ENCODE data around the gene POLR2C.

Gene POLR2C

DNA sequence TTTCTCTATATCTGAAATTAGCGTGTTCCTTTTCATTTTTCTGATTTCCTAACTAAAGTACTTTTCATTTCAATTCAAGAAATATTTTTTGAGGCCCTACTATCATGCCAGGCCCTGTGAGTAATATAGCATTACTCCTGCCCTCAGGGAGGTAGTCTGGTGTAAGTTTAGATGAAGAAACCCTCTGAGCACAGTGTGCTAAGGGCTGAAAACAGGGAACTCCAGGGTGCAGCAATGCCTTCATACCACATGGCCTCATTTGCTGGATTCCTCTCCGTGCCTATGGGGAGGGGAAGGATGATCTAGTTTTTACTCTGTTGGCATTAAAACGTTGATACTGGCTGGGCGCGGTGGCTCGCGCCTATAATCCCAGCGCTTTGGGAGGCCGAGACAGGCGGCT lies 10.5 kb upstream of the POLR2C start:
- DNase-seq, result no peak

DNA sequence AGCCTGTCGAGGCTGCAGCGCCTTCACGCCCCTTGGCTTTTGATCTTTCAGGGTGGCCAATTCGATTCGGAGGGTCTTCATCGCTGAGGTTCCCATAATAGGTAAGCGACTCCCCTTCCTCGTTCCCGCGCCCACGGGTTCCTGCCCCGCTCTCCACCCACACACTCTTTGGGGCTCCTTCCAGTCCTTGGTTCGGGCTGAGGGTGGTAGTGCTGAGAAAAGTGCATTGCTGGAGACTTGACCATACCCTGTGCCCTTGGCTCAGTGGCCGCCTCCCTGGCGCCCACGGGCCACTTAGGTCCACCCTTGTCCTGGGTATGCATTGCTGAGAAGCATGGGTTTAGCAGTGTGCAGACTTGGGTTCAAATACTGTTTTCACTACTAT lies 491 bp downstream of the POLR2C start:
- no peak for DNase-seq

DNA sequence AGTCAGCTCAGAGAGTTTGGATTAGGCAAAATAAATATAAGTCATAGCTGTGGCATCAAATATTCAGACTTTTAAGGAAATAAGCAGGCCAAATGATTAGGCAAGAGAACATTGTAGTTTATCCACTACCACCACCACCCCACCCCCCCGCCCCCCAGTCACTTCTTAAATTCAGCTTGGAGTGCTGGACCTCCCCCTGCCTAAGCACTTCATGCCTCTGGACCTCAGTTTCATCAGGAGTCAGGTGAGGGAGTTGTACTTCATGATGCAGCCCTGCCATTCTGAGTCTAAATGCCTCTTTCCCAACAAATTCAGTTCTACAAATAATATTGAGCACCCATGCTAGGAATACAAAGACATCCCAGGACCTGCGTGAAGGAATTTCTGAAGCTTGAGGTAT lies 2.0 kb downstream of the POLR2C start:
- no peak for DNase-seq

DNA sequence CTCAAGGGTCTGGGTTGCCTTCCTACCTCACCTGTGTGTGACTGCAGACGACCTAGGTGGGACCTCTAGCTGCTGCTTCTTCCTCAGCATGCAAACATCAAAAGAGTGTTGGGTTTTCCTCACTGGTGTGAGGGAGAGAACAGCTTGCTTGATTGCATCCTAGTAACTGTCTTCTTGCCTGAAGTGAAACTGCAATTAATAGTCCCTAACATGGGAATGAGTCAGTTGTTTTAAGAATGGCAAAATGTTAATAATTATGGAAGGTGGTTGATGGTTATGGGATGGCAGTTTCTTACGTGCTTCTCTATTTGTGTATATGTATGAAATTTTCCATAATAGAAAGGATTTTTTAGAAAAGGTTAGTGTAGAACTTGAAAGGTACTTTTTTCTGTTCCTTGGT lies 5.9 kb downstream of the POLR2C start:
- no peak for DNase-seq

DNA sequence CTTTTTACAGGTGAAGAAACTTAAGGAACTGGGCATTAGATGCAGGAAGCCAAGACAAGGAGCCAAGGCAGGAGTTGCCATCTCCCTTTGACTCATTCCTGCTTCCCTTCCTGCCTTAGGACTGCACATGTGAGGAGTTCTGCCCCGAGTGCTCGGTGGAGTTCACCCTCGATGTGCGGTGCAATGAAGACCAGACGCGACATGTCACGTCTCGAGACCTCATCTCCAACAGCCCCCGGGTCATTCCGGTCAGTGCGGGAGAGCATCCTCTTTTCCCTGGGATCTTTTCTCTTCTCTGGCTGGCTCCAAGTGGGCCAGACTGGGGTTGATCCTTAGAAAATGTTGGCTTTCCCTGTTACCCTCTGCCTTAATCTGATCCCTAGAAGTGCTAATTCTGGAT lies 6.6 kb downstream of the POLR2C start:
- DNase-seq, result no peak

DNA sequence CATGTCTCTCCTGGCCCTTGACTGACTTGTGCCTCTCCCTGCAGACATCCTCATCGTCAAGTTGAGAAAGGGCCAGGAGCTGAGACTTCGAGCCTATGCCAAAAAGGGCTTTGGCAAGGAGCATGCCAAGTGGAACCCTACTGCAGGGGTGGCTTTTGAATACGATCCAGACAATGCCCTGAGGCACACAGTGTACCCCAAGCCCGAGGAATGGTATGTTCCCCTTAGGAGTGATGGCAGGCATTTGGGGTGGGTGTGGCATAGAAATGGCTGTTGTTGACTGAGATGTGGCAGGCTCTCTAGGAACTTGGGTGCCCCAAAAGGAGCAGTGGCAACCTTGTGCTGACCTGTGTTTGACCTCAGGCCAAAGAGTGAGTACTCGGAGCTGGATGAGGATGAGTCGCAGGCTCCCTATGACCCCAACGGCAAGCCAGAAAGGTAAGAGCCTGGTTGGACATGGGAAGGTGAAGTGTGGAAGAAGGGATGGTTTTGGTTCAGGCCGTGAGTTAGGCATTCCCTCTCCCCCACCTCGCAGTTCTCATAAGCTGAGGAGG lies 7.5 kb downstream of the POLR2C start:
- no peak for DNase-seq

DNA sequence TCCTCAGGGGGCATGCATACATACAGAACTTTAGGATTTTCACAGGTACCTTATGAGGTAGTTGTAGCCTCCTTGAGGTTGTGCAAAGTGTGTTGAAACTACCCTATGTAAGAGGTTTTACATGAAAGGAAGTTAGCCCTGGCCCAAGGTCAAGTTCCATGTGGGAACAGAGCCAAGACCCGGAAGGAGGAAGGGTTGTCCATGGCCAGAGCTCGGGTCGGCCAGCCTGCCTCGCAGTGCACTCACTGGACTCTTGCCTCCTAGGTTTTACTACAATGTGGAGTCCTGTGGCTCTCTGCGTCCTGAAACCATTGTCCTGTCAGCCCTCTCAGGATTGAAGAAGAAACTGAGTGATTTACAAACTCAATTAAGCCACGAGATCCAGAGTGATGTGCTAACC lies 8.2 kb downstream of the POLR2C start:
- no peak for DNase-seq

DNA sequence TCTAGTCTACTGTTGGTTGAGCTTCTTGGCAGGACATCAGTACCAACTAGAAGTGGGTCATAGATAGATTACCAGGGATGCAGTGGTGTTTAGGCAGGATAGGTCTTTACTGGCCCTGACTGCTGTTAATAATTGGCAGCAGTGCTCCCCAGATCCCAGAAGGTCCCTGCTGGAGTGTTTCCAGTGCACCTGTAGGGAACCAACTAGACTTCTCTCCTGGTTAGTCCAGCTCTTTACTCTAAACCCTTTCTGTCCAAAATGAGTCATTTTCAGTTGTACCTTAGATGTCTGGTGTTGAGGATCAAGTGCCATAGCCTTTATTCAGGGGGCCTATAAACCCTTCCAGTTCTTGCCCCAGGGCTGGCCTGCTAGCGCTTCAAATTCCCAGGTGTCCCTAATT lies 8.7 kb downstream of the POLR2C start:
- DNase-seq, result no peak

DNA sequence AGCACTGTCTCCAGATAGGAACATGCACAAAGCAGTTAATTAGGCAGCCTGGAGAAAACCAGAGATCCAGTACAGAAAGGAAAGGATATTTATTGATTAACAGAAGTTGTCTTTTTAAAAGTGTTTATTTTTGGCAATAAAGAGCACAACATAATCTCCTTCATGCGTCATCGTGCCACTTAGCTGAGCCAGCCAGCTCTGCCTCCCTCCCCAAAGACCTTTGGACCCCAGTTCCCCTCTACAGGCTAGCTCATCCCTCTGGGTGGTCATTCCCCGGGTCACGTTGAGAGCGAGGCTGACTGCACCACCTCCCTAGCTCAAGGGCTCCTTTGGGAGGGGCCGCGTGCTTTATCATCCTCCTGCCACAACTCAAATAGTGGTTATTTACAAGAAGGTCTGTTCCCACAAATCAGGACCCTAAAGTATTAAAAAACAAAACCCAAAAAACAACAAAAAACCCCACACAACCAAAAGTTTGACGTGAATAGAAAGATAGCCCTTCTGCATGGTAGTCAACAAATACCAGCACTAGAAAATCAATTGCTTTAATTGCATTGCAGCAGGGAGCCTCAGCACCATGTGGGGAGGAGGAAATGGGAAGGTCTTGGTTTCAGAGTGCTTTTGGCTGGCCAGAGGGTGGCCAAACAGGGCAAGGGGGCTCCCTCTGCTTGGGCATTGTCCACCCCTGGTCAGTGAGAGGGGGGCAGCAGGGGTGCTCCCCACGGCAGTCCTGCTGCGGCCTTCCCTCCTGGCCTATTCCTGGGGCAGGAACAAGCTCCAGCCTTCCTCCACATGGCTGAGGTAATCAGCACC lies 9.6 kb downstream of the POLR2C start:
- no peak for DNase-seq

DNA sequence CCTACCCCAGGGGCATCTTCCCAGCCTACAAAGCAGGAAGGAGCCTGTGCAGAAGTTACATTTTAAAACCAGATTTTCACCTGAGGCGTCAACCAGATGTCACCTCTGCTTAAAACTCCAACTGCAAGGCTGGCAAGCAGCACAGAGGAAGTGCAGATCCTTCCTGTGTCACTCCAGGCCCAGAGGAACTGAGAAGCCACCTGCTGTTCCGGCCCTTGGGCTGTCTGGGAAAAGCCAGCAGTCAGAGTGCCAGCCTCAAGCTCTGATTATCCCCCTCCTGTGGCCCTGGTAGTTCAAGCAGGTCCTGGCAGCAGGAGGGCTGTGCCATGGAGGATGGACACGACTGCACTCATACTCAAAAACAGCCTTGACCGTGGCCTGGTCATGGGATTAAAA lies 10.2 kb downstream of the POLR2C start:
- no peak for DNase-seq

DNA sequence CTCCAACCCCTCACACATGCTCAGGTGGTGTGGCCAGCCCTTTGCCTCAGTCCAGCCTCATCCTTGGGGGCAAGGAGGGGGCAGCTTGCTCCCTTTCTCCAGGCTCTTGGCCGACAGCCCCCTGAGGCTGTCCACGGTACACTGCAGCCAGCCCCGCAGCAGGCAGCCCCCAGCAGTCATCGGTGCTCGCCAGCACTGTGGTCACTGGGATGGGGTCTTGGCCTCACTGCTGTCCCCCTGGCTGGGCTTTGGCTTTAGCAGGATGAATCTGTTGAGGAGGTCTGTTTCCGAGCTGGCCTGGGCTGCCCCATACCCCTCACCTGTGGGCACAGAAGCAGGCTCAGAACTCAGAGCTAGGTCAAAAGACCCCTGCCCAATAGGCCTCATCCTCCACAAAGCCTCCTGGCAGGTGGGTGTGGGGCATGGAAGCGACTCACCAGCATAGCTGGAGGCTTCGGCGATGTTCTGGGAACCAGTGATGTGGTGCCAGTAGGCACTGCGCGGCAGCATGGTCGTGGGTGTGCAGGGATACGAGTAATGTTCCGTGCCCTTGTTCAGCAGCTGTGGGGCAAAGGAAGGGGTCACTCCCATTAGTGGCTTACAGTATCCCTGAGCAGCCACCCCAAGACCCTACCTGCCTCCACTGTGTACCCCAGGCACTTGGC lies 10.8 kb downstream of the POLR2C start:
- DNase-seq, result no peak

DNA sequence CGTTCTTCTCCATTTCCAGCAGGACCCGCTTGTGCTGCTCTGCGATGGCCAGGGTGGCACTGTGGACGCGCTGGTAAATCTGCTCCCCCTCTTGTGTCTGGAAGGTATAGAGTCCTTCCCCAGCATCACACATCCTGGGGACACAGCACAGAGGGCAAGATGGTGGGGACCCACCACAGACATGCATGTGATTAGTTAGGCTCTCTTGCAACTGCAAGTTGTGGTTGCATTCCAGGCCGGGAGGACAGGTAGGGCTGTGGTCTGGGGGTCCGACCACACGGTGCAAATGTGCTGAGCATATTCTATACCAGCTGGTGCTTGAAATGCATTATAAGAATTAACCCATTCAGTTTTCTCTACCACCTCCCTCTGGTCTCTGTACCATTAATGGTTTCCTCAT lies 11.4 kb downstream of the POLR2C start:
- no peak for DNase-seq

DNA sequence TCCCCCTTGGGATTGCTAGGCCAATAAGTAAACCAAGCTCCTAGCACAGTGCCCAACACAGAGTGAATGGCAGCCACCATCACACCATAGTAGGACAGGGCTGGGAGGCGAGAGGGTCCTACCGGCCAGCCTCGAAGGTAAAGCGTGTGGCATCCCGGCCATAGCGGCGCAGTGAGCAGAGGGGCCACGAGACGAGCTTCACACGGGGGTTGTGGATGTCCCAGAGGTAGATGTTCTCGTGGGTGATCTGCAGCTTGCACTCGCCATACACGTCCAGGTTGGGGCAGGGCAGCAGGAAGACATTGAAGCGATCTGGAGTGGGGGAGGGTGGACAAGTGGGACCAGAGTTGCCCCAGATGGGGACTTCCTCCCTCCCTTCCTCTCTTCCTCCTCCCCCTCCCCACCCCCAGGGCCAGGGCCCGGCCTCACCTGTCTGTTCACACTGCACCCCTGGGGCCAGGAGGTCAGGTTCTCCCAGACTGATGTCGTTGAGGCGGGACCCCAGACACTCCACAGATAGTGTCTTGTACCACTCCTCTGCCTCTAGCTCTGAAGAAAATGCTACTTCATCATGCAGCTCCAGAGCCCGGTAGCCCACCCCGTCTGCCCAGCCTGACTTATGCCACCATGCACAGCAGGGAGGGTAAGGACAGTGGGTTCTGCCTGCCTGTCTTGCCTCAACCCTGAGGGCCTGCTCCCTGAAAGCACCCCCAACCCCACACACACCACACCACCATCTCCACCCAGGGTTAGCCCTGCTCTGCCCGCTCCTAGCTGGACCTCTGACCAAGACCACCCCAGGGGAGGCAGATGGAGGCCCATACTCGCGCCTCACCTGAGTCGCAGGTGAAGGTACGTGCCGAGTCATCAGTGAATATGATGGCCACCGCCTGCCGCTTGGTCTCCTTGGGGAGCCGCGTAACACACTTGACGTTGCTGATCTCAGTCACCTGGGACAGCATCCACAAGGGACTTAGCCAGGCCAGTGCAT lies 12.5 kb downstream of the POLR2C start:
- no peak for DNase-seq

DNA sequence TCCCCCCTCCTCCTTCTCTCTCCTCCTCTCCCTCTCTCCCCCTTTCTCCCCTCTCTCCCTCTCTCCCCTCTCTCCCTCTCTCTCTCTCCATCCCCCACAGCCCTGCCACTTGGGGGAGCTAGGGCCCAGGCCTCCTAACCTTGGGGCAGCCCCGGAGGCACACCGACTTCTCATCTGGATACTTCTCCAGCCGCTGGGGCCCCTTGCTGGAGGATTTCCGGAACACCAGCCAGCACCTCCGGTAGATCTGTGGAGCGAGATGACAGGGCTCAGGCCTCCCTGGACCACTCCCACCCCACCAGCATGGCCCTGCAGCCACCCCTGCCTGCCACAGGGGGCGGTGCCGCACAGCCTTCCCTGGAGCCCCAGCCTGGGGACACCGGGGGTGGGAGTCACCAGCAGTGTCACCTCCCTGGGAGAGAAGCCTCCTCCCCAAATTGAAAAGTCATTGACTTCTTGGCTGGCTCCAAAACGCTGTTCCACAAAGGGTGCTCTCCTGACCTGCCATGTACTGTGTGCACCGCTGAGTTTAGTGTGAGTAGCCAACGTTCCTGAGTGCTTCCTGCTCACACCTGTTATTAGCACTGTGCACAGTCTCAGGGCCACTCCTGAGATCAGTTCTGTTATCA lies 13.3 kb downstream of the POLR2C start:
- DNase-seq, result peak; percentile 90

DNA sequence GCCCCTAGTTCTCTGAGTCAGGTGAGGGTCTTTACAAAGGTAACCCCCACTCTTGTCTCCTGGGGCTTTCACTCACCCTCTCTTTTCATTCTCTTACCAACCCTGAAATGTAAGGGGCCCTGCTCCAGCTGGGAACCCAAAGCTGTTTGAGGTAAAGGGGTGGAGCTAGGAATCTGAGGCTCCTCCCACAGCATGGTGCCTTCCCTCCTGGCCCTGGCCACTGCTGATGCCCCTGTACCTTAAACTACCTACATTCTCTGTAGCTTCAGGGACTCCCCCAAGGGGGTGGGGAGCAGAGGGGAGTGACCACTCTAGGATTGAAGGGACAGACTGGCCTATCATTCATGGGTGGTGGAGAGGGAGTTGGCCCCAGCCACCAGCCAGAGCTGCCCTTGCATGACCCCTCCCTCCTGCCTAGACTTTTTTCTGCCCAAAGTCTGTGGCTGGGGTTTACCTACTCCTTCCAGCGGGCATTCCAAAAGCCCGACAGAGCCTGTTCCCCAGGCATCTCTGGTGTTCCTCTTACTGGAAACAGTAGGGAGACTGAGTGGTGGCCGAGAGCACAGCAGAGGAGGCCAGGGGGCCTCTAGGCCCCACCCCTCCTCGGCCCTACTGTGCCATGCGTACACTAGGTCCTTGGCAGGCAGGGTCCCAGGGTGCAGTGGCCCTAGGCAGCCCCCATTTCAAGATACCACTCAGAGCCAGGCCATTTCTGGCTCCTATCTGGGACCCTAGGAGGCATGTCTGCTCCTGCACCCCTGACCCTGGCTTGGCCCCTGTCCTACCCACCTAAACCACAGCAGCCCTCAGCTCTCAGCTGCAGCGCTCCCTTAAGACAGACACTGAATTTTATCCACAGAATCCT lies 14.3 kb downstream of the POLR2C start:
- no peak for DNase-seq

DNA sequence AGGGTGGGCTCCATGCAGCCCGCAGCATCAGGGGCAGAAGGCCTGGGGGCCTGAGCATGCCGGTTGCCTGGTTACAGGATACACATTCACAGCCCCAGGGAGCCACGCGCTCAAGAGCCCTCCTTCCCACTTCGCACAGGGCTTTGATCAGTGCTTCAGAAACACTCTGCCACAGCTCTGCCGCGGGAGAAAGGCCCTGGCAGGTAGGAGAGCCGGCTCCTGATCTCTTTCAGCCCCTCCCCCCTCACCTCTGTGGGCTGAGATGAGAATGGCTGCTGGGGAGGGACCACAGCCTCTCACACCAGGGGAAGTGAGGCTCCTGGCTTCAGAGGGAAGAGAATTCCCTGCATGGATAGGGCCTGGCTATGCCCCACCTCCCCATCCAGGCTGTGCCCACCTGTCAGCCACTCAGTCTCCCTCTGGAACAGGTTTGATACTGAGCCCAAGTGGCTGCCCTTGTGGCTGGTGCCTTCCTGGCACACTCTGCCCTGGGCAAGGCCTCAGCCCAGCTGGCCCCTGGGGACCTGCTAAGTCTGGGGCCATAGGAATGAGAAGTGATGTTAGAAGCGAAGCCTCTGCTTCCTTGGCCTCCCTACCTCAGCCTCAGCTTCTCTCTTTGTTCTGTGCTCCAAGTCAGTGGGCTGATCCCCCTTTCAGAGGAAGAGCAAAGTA lies 15.2 kb downstream of the POLR2C start:
- no peak for DNase-seq

DNA sequence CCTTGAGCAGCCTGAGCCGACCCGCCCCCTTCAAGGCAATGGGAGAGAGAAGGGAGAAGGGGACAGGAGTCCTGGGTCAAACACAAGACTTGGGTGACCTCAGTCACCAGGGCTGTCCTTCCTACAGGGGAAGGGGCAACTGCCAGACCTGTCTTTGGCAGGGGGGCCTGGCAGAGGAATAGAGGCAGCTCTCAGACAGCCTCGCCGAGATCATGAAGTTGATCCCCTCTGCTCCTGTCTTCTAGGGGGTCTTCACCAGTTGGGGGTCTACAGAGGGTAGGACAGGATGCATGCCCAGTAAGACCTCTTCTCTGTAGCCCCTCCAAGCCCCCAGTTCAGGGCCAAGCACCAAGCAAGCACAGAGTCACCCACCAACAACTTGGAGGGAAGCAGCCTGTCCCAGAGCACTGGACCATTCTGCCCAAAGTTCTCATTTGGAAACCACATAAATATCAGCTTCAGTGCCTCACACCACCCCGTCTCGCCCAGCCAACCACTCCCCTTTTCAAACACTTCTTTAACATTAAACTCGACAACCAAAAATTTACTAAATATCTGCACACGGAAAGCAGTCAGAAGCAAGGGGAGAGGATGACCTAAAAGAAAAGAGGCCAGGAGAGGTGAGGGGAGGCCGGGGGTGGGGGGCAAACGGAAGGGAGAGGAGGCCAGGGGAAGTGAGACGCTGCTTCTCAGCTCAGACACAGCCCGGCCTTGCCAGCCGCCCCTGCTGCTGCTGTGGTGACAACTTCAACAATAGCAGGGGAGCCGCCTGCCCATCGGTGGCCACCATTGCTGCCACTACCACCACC lies 16.1 kb downstream of the POLR2C start:
- DNase-seq, result no peak

DNA sequence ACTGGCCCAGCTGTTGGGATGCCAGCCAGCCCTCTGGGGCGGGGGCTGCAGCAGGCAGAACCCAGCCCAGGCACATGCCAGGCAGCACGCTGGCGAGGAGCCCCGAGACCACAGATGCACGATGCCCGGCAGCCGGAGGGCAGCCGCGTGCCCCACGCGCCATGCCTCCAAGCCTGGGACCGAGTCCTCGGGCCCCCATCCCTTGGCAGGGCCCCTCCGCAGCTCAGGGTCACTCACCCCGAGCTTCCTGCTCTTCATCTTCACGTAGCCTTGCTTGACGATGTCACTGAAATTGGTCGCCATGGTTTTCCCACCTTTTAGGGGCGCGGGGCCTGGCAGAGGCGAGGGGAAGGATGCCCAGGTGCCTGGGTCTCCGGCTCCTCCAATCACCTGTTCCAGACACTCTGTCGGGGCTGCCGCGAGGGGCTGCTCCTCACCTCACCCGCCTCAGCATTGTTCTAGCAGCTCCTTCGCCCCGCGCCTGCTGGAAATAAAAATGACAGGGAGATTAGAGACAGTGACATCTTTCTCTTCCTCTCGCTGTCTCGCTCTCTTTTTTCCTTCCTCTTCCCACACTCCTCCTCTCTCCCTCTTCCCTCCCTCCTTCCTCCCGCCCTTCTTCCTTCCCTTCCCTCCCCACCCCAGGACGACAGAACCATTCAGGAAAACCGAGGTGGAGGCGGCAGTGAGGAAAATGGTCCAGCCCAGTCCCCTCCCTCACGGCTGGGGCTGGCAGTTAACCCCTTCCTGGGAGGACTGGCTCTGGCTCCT lies 16.9 kb downstream of the POLR2C start:
- no peak for DNase-seq

DNA sequence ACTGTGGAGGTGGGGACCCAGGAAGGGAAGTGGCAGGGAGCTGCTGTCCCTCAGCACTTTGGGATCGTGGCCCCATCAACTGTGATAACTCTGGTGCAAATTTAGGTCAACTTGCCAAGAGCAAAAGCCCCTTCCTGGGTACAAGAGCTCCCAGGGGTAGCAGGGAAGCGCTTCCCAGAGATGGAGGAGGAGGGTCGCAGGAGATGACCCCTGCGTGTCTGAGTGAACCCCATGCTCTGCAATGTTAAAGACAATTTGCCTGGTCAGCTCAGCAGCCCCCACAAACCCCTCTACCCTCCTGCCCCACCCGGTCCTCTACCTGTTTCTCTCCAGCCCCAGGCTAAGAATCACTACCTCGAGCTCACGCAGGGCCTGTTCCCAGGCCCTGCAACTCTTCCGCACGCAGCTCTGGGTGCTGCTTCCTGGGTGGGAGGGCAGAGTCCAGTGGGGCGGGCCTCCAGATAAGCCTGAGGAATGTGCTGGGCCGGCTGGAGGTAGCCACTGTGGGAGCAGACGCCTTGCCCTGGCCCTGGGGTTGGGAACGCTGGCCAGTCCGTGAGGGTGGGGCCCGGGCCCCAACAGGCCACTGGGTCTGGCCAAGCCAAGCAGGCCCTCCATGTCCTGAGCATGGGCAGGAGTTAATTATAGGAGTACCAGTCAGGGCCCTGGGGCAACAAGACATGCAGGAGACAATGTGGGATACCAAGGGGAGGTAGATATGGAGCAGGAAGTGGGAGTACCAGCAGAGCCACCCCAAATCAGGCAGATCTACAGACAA lies 17.7 kb downstream of the POLR2C start:
- no peak for DNase-seq

Data from stimulated activated CD4-positive, alpha-beta T cell treated with anti-CD3 and anti-CD28 coated beads, Interleukin-15, amount 100 ng/mL, for 24 hours (primary cell).